NT2/D1 (cell line): ENCODE measurements around the gene RASSF10.

Experiments used
- DNase-seq: peaks from one replicate; pipeline ENCODE4 v3.0.0-alpha.2; 2011; ENCODE audit warnings: low read depth, low spot score
- H3K27me3 ChIP-seq: 2 replicates; pipeline ENCODE4 v1.6.0; 2011; ENCODE audit warnings: mild to moderate bottlenecking; ENCODE audit not compliant: insufficient read length, insufficient read depth
- H3K36me3 ChIP-seq: 2 replicates; pipeline ENCODE4 v1.6.1; 2011; ENCODE audit warnings: mild to moderate bottlenecking, low read length, mixed read lengths; ENCODE audit not compliant: insufficient read depth, insufficient read length
- H3K4me1 ChIP-seq: 2 replicates; pipeline ENCODE4 v1.5.1; 2011; ENCODE audit not compliant: insufficient read depth, insufficient read length
- H3K4me3 ChIP-seq: 2 replicates; pipeline ENCODE4 v1.5.1; 2011; ENCODE audit warnings: low read depth; ENCODE audit not compliant: insufficient read length
- H3K9ac ChIP-seq: 2 replicates; pipeline ENCODE4 v1.6.0; 2011; ENCODE audit warnings: low read depth; ENCODE audit not compliant: insufficient read length
- H3K9me3 ChIP-seq: 2 replicates; pipeline ENCODE4 v1.5.1; 2011; ENCODE audit warnings: mild to moderate bottlenecking, low read length; ENCODE audit not compliant: insufficient read depth
- SUZ12 ChIP-seq: IDR thresholded peaks from 2 replicates; pipeline ENCODE4 v1.6.1; 2011; ENCODE audit not compliant: insufficient read length, insufficient read depth; ENCODE audit errors: extremely low read depth
- YY1 ChIP-seq: IDR thresholded peaks from 2 replicates; pipeline ENCODE4 v1.6.1; 2011; ENCODE audit not compliant: insufficient read length, insufficient read depth
- ZNF274 ChIP-seq: IDR thresholded peaks from 2 replicates; pipeline ENCODE4 v1.6.1; 2011; ENCODE audit warnings: mild to moderate bottlenecking, low read depth, low read length

Gene RASSF10

GRCh38 chr11:13047884-13048283 is 38.8 kb downstream of the RASSF10 start:
- no peak overlapping the region for H3K4me3 ChIP-seq
- TF ChIP-seq SUZ12 (no peak), YY1 (no peak), ZNF274 (no peak)
- no peak overlapping the region for H3K9ac ChIP-seq
- H3K4me1 ChIP-seq: no peaks in the 10 kb centered on the region
- no peak for DNase-seq
- no peaks in the 10 kb centered on the region for H3K36me3 ChIP-seq
- H3K27me3 ChIP-seq: no peaks in the 10 kb centered on the region
- H3K9me3 ChIP-seq: peaks cover 6% of the 10 kb centered on the region; the same call in 1 of the 2 replicates

- Histone ChIP-seq H3K36me3 (no peaks in the 10 kb centered on the region), H3K9me3 (peaks cover 6% of the 10 kb centered on the region; the same call in 1 of the 2 replicates), H3K4me1 (no peaks in the 10 kb centered on the region), H3K27me3 (no peaks in the 10 kb centered on the region), H3K9ac (no peak overlapping the region), H3K4me3 (no peak overlapping the region)
- no peak for DNase-seq
- TF ChIP-seq SUZ12 (no peak), ZNF274 (no peak), YY1 (no peak)
Observed at GRCh38 chr11:13051257-13051656, 42.1 kb downstream of the RASSF10 start.

GRCh38 chr11:13052130-13052571 is 43.0 kb downstream of the RASSF10 start:
- H3K4me1 ChIP-seq: no peaks in the 10 kb centered on the region
- TF ChIP-seq ZNF274 (no peak), SUZ12 (no peak), YY1 (no peak)
- no peak for DNase-seq
- H3K36me3 ChIP-seq: no peaks in the 10 kb centered on the region
- no peak overlapping the region for H3K9ac ChIP-seq
- peaks cover 6% of the 10 kb centered on the region; the same call in 1 of the 2 replicates for H3K9me3 ChIP-seq
- H3K4me3 ChIP-seq: no peak overlapping the region
- H3K27me3 ChIP-seq: no peaks in the 10 kb centered on the region

GRCh38 chr11:13053255-13053917 is 44.3 kb downstream of the RASSF10 start:
- no peaks in the 10 kb centered on the region for H3K36me3 ChIP-seq
- H3K4me3 ChIP-seq: no peak overlapping the region
- H3K9ac ChIP-seq: no peak overlapping the region
- H3K27me3 ChIP-seq: no peaks in the 10 kb centered on the region
- H3K4me1 ChIP-seq: no peaks in the 10 kb centered on the region
- TF ChIP-seq ZNF274 (no peak), YY1 (no peak), SUZ12 (no peak)
- DNase-seq: no peak
- H3K9me3 ChIP-seq: peaks cover 6% of the 10 kb centered on the region; the same call in 1 of the 2 replicates

- no peaks in the 10 kb centered on the region for H3K36me3 ChIP-seq
- TF ChIP-seq YY1 (no peak), SUZ12 (no peak), ZNF274 (no peak)
- H3K27me3 ChIP-seq: no peaks in the 10 kb centered on the region
- DNase-seq: no peak
- no peak overlapping the region for H3K9ac ChIP-seq
- H3K9me3 ChIP-seq: peaks cover 6% of the 10 kb centered on the region; the same call in 1 of the 2 replicates
- H3K4me1 ChIP-seq: no peaks in the 10 kb centered on the region
- no peak overlapping the region for H3K4me3 ChIP-seq
Observed at GRCh38 chr11:13054278-13054677, 45.2 kb downstream of the RASSF10 start.

- no peaks in the 10 kb centered on the region for H3K27me3 ChIP-seq
- peaks cover 1% of the 10 kb centered on the region; the same call in 1 of the 2 replicates for H3K9me3 ChIP-seq
- H3K36me3 ChIP-seq: no peaks in the 10 kb centered on the region
- no peak for TF ChIP-seq SUZ12
- TF ChIP-seq ZNF274: no peak
- no peak for TF ChIP-seq YY1
- no peak overlapping the region for H3K4me3 ChIP-seq
- H3K9ac ChIP-seq: no peak overlapping the region
- no peaks in the 10 kb centered on the region for H3K4me1 ChIP-seq
- no peak for DNase-seq
Observed at GRCh38 chr11:13055200-13055599, 46.1 kb downstream of the RASSF10 start.

GRCh38 chr11:13061294-13061990 is 52.3 kb downstream of the RASSF10 start:
- no peak overlapping the region for H3K4me3 ChIP-seq
- no peak for DNase-seq
- no peaks in the 10 kb centered on the region for H3K9me3 ChIP-seq

More at GRCh38 chr11:13061294-13061990, 52.3 kb downstream of the RASSF10 start:
- no peaks in the 10 kb centered on the region for H3K27me3 ChIP-seq
- TF ChIP-seq ZNF274: no peak
- no peak for TF ChIP-seq YY1
- no peak for TF ChIP-seq SUZ12
- H3K9ac ChIP-seq: no peak overlapping the region
- no peaks in the 10 kb centered on the region for H3K36me3 ChIP-seq
- H3K4me1 ChIP-seq: no peaks in the 10 kb centered on the region
